B cell (primary cell): ENCODE results near the gene PBX1. TPM values are rescaled to one million over a fixed set of nuclear protein-coding genes. Genes with fewer than 3 reads are reported as not detected.

Source experiments
- ATAC-seq: fragments of 200-7000 bp; cut with Tn5 transposase; one replicate; pipeline ENCODE4 v1.10.0; 2021; ENCODE audit warnings: low read depth, mild to moderate bottlenecking, moderate number of reproducible peaks, moderate library complexity
- CTCF ChIA-PET: fragments of 350-600 bp; sonication (Branson Sonifier 250); formaldehyde crosslinking; loops from one replicate; lab custom pipeline; 2021; ENCODE audit warnings: antibody characterized with exemption, inconsistent platforms; lab: Charles Lee
- POLR2A ChIA-PET: fragments of 350-600 bp; sonication (Branson Sonifier 250); formaldehyde crosslinking; loops from one replicate; lab custom pipeline; 2021; ENCODE audit warnings: antibody characterized with exemption; lab: Charles Lee
- DNase-seq: peaks from one replicate; pipeline ENCODE4 v3.0.0; 2013
- H2AFZ ChIP-seq: 2 replicates; pipeline ENCODE4 v1.6.1; 2012; ENCODE audit warnings: mild to moderate bottlenecking, low read depth, low read length; ENCODE audit not compliant: insufficient read depth, poor library complexity, severe bottlenecking
- H3K27ac ChIP-seq, 2 donors: 1 replicate in 1 of 2; 2 replicates in 1 of 2; pipeline ENCODE4 v1.5.1; 2012 to 2013; ENCODE audit warnings: low read length in 2 of 2, mild to moderate bottlenecking in 2 of 2, moderate library complexity in 1 of 2
- H3K27me3 ChIP-seq, 4 experiments: fragments of 200-600 bp in 1 of 4; sonication (generic) in 1 of 4; replicated peaks in 1 of 4; 1 replicate in 2 of 4; 2 replicates in 2 of 4; pipeline versions ENCODE4 v1.6.1 to v1.7.0; 2013 to 2016; ENCODE audit warnings: low read length in 3 of 4, mild to moderate bottlenecking in 2 of 4, mixed read lengths in 1 of 4, moderate library complexity in 1 of 4; ENCODE audit not compliant: insufficient read depth in 4 of 4, control insufficient read depth in 3 of 4; ENCODE audit errors: control extremely low read depth in 1 of 4
- H3K36me3 ChIP-seq, 2 experiments: replicated peaks in 1 of 2; 1 replicate in 1 of 2; 2 replicates in 1 of 2; pipeline versions ENCODE4 v1.6.1 to v1.7.1; 2013; ENCODE audit warnings: low read length in 1 of 2; ENCODE audit not compliant: insufficient read depth in 2 of 2, control insufficient read depth in 1 of 2; ENCODE audit errors: control extremely low read depth in 1 of 2, extremely low read depth in 1 of 2
- H3K4me1 ChIP-seq, 2 donors: fragments of 200-600 bp in 1 of 2; sonication (generic) in 1 of 2; 1 replicate in 1 of 2; 2 replicates in 1 of 2; pipeline versions ENCODE4 v1.5.1 to v1.6.1; 2013 to 2017; ENCODE audit warnings: low read length in 2 of 2; ENCODE audit not compliant: control insufficient read depth in 2 of 2, insufficient read depth in 2 of 2
- H3K4me2 ChIP-seq: replicated peaks from 2 replicates; pipeline ENCODE3; 2012; ENCODE audit warnings: mild to moderate bottlenecking, low read depth, low read length; ENCODE audit not compliant: poor library complexity, severe bottlenecking
- H3K4me3 ChIP-seq, 5 experiments: fragments of 200-600 bp in 1 of 5; sonication (generic) in 1 of 5; 1 replicate in 3 of 5; 2 replicates in 2 of 5; pipeline versions ENCODE4 v1.5.1 to v1.7.0; 2011 to 2016; ENCODE audit warnings: low read length in 4 of 5, mild to moderate bottlenecking in 4 of 5, low read depth in 2 of 5, control low read depth in 1 of 5, moderate library complexity in 1 of 5; ENCODE audit not compliant: insufficient read depth in 1 of 5; ENCODE audit errors: control extremely low read depth in 1 of 5, extremely low read depth in 1 of 5
- H3K79me2 ChIP-seq: fragments of 200-600 bp; sonication (generic); one replicate; pipeline ENCODE4 v1.6.0; 2016; ENCODE audit warnings: low read length; ENCODE audit not compliant: control insufficient read depth, insufficient read depth
- H3K9ac ChIP-seq: fragments of 200-600 bp; sonication (generic); 2 replicates; pipeline ENCODE4 v1.6.1; 2017; ENCODE audit warnings: mild to moderate bottlenecking, low read length, moderate library complexity
- H3K9me3 ChIP-seq, 3 donors: one replicate each; pipeline versions ENCODE4 v1.6.1 to v1.7.1; 2013; ENCODE audit warnings: low read length in 2 of 3; ENCODE audit not compliant: control insufficient read depth in 2 of 3, insufficient read depth in 1 of 3; ENCODE audit errors: control extremely low read depth in 1 of 3
- H4K20me1 ChIP-seq: 2 replicates; pipeline ENCODE4 v1.6.0; 2012; ENCODE audit warnings: mild to moderate bottlenecking, low read length; ENCODE audit not compliant: insufficient read depth, control insufficient read depth, poor library complexity, severe bottlenecking
- H3K27ac Mint-ChIP-seq: one replicate; pipeline ENCODE4 v1.8.0; 2021; ENCODE audit warnings: mixed read lengths
- H3K27me3 Mint-ChIP-seq: one replicate; pipeline ENCODE4 v1.8.0; 2021; ENCODE audit warnings: mixed read lengths
- H3K4me1 Mint-ChIP-seq: one replicate; pipeline ENCODE4 v1.8.0; 2021; ENCODE audit warnings: mixed read lengths
- H3K4me3 Mint-ChIP-seq: one replicate; pipeline ENCODE4 v1.8.0; 2021; ENCODE audit warnings: mixed read lengths
- H3K9me3 Mint-ChIP-seq: one replicate; pipeline ENCODE4 v1.8.0; 2022; ENCODE audit warnings: mixed read lengths; ENCODE audit not compliant: insufficient read depth
- CTCF ChIP-seq: fragments of 200-600 bp; IDR thresholded peaks from one replicate; pipeline ENCODE4 v1.8.0; 2022; ENCODE audit warnings: antibody characterized with exemption, mild to moderate bottlenecking
- EZH2 ChIP-seq: IDR thresholded peaks from 2 replicates; pipeline ENCODE4 v1.6.1; 2012; ENCODE audit warnings: borderline replicate concordance, low read depth, mild to moderate bottlenecking, moderate library complexity, low read length; ENCODE audit not compliant: insufficient read depth, poor library complexity, severe bottlenecking
- WGBS: methylation state at CpG from one replicate; pipeline ENCODE4 v1.1.5; 2013; ENCODE audit warnings: missing lambda C conversion rate; ENCODE audit not compliant: insufficient coverage; 5-methylcytosine and 5-hydroxymethylcytosine counted together
- intact Hi-C: fragments of 100-400 bp; cut with micrococcal nuclease; formaldehyde crosslinking; loops from one replicate; pipeline ENCODE4 v1.10.0; 2022
- polyA plus RNA-seq: library from polyadenylated mRNA; depleted of rRNA; stranded (reverse); fragments of >200 nt; gene quantifications from 2 replicates; pipeline ENCODE4 v1.2.3, GENCODE V29; 2012
- total RNA-seq, 2 donors: library from RNA; stranded (reverse); fragments of 120-200 nt in 1 of 2; gene quantifications; 1 replicate in 1 of 2; 2 replicates in 1 of 2; pipeline versions ENCODE4 v1.2.3 to v1.2.4, GENCODE V29; 2013 to 2022

Gene PBX1
- total and polyA plus RNA-seq, 2 donors (not counting 1 experiment from before 2014, with no cell fraction given), result 0.32 TPM; not detected in 1

- ATAC-seq (no peak), DNase-seq (no peak)
- Mint-ChIP-seq H3K27ac (no peak overlapping the region), H3K9me3 (no peaks in the 10 kb centered on the region), H3K4me1 (no peaks in the 10 kb centered on the region), H3K4me3 (no peak overlapping the region), H3K27me3 (peaks cover 10% of the 10 kb centered on the region)
- Histone ChIP-seq H3K9ac (no peak overlapping the region), H3K79me2 (no peaks in the 10 kb centered on the region), H3K27ac (no peak overlapping the region), H3K4me1 (no peaks in the 10 kb centered on the region), H3K9me3 (peaks cover 0 to 2% (median 0%) of the 10 kb centered on the region in 3 donors), H3K27me3 (no peaks in the 10 kb centered on the region), H3K4me3 (no peak overlapping the region), H3K4me2 (no peak overlapping the region), H2AFZ (no peak overlapping the region), H3K36me3 (no peaks in the 10 kb centered on the region), H4K20me1 (no peaks in the 10 kb centered on the region)
- ChIA-PET CTCF (no interaction called here), POLR2A (no interaction called here)
- no peak for TF ChIP-seq CTCF
- no peak for TF ChIP-seq EZH2
- intact Hi-C loops, result no loop called here
- no CpG with 5 or more reads among the region's 6 CpGs for WGBS
Measured at GRCh38 chr1:164644774-164645644, 86.0 kb downstream of the PBX1 start.

GRCh38 chr1:164645921-164646320 is 86.9 kb downstream of the PBX1 start:
- WGBS, result no CpG with 5 or more reads among the region's 2 CpGs

More at GRCh38 chr1:164645921-164646320, 86.9 kb downstream of the PBX1 start:
- H3K4me1 Mint-ChIP-seq, result no peaks in the 10 kb centered on the region
- H3K9ac ChIP-seq, result no peak overlapping the region
- H3K27ac ChIP-seq, result no peak overlapping the region
- ChIA-PET POLR2A (no interaction called here), CTCF (no interaction called here)
- H2AFZ ChIP-seq, result no peak overlapping the region
- no peaks in the 10 kb centered on the region for H3K4me1 ChIP-seq
- H4K20me1 ChIP-seq, result no peaks in the 10 kb centered on the region
- no peak for ATAC-seq
- no peak overlapping the region for H3K4me3 ChIP-seq
- no peak overlapping the region for H3K4me3 Mint-ChIP-seq
- no peaks in the 10 kb centered on the region for H3K79me2 ChIP-seq
- no peak for DNase-seq
- TF ChIP-seq CTCF, result no peak
- TF ChIP-seq EZH2, result no peak
- intact Hi-C loops, result no loop called here
- peaks cover 14% of the 10 kb centered on the region for H3K27me3 Mint-ChIP-seq
- no peak overlapping the region for H3K4me2 ChIP-seq
- H3K36me3 ChIP-seq, result no peaks in the 10 kb centered on the region
- no peak overlapping the region for H3K27ac Mint-ChIP-seq
- no peaks in the 10 kb centered on the region for H3K9me3 Mint-ChIP-seq
- peaks cover 0 to 2% (median 0%) of the 10 kb centered on the region in 3 donors for H3K9me3 ChIP-seq
- H3K27me3 ChIP-seq, result no peaks in the 10 kb centered on the region
